Thymus (tissue), 11 donors: ENCODE measurements around the gene PCCA. TPM values are rescaled to one million over a fixed set of nuclear protein-coding genes. Genes with fewer than 3 reads are reported as not detected.

Source experiments
- DNase-seq, 9 donors: peaks; one replicate each; pipeline ENCODE4 v3.0.0-alpha.2; 2013; ENCODE audit warnings: low spot score in 9 of 9, low read depth in 6 of 9, missing footprints in 1 of 9
- H3K27ac ChIP-seq, 2 donors: one replicate each; pipeline ENCODE4 v1.5.1; 2013; ENCODE audit warnings: control low read depth in 1 of 2, low read depth in 1 of 2, low read length in 1 of 2, mild to moderate bottlenecking in 1 of 2, moderate library complexity in 1 of 2
- H3K27me3 ChIP-seq, 2 donors: one replicate each; pipeline ENCODE4 v1.5.1; 2013; ENCODE audit warnings: low read length in 1 of 2; ENCODE audit not compliant: control insufficient read depth in 2 of 2, insufficient read depth in 1 of 2
- H3K36me3 ChIP-seq, 2 donors: one replicate each; pipeline ENCODE4 v1.5.1; 2013; ENCODE audit warnings: low read length in 1 of 2, mild to moderate bottlenecking in 1 of 2, moderate library complexity in 1 of 2; ENCODE audit not compliant: control insufficient read depth in 2 of 2, insufficient read depth in 2 of 2
- H3K4me1 ChIP-seq, 2 donors: one replicate each; pipeline ENCODE4 v1.5.1; 2013; ENCODE audit warnings: low read length in 2 of 2; ENCODE audit not compliant: control insufficient read depth in 2 of 2, insufficient read depth in 2 of 2
- H3K4me3 ChIP-seq, 2 donors: one replicate each; pipeline ENCODE4 v1.5.1; 2013; ENCODE audit warnings: low read length in 2 of 2, control low read depth in 1 of 2, mild to moderate bottlenecking in 1 of 2
- H3K9me3 ChIP-seq, 2 donors: one replicate each; pipeline ENCODE4 v1.5.1; 2013; ENCODE audit warnings: low read length in 1 of 2, mild to moderate bottlenecking in 1 of 2; ENCODE audit not compliant: control insufficient read depth in 2 of 2, insufficient read depth in 1 of 2
- WGBS: extraction: QIAGEN DNeasy Blood & Tissue Kit; methylation state at CpG from one replicate; pipeline ENCODE4 v1.1.7; 2013; 5-methylcytosine and 5-hydroxymethylcytosine counted together
- polyA plus RNA-seq: library from polyadenylated mRNA; stranded (reverse); fragments of 200-250 nt; gene quantifications from one replicate; pipeline ENCODE4 v1.2.3, GENCODE V29; 2013
- total RNA-seq: library from RNA; stranded (reverse); fragments of 120-200 nt; gene quantifications from one replicate; pipeline ENCODE4 v1.2.4, GENCODE V29; 2013
- donor health status: healthy.

Gene PCCA
- total and polyA plus RNA-seq, 2 donors = 17.9 to 18.2 TPM

DNA sequence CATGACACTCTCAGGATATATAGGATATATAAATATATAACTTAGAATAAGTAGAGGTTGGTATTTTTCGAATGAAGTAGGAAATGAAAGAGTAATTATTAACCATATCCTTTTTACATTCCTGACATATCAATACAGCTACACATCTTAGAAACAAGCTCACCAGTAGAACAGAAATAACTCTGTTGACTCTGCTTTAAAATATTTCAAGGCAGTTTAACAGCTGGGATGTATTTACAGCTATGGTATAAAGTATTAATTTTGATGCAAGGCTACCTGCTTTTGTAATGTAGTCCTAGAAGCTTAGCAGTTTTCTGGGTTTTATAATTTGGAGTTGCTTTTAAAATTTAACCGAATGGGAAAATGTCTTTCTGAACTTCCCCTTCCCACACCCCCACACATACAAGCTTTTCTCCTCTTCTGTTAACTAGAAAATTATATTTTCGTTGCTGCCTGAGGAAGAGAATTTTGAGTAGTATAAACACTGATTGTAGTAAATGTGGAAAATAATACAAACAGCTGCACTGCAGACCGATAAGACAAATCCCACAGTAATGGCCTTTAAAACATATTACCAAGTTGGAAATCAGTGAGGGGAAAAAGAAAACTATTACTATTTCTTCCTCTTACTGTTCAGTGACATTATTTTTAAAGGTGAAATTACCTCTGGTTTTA is 352.0 kb downstream of the PCCA start:
- no peak for DNase-seq
- 89% methylated on average over 4 of the region's 4 CpGs for WGBS
- no peak overlapping the region for H3K4me3 ChIP-seq

DNA sequence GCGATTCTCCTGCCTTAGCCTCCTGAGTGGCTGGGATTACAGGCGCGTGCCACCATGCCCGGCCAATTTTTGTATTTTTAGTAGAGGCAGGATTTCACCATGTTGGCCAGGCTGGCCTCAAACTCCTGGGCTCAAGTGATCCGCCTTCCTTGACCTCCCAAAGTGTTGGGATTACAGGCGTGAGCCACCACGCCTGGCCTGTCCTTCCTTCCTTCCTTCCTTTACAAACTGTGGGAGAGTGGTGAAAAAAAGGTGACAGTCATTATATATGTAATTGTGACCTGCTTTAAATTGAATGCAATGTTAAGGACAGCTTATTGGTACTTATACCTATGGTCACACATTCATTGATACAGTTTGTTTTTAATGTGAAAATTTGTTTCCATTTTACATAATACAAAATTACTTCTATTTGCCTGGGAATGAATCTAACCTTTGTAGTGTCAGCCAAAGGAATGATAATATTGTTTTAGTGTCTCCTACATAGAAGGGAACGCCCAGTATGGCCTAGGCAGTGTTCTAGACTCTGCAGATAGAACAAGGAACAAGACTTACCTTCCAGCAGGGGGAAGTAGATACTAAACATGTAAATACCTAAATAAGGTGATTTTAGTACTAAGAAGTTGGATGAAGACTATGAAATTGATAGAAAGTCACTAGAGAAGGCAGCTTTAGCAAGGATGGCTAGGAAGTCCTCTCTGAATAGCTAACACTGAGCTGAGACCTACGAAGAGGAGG is 353.4 kb downstream of the PCCA start:
- no peaks in the 10 kb centered on the region for H3K36me3 ChIP-seq
- no peak overlapping the region for H3K27ac ChIP-seq
- WGBS = 96% methylated on average over 9 of the region's 9 CpGs

More for the DNA sequence above, 352.0 kb downstream of the PCCA start:
- Histone ChIP-seq H3K36me3 (no peaks in the 10 kb centered on the region), H3K27ac (no peak overlapping the region), H3K4me1 (no peaks in the 10 kb centered on the region), H3K27me3 (no peaks in the 10 kb centered on the region), H3K9me3 (no peaks in the 10 kb centered on the region)

DNA sequence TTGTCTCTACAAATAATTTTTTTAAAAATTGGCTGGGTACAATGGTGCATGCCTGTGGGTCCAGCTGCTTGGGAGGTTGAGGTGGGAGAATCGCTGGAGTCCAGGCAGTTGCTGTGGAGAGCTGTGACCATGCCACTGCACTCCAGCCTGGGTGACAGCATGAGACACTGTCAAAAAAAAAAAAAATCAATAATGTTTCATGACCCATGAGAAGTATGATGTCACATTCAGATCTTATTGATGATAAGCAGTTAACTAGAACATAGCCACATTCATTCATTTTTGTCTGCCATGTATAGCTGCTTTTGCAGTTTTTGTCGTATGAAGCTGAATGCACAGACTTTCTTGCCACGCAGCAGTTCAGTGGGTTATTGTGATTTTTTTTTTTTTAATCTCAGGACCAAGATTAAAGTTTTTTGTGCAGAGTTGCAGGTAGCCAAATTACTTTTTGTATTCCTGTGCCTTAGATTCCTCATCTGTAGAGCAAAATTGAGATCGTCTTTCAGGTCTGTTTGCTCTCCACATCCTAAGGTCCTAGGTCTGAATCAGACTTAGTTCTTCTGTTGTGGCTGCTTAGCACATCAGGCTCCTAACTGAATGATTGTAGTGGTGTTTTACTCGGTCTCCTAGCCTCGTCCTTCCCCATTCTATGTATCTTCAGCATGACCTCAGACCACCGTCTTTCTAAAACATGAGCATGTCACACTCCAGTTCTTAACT is 354.5 kb downstream of the PCCA start:
- no peak for DNase-seq
- H3K4me1 ChIP-seq = no peaks in the 10 kb centered on the region
- WGBS = 97% methylated on average over 7 of the region's 7 CpGs
- no peaks in the 10 kb centered on the region for H3K27me3 ChIP-seq
- H3K9me3 ChIP-seq = no peaks in the 10 kb centered on the region
- H3K4me3 ChIP-seq = no peak overlapping the region
- H3K36me3 ChIP-seq = no peaks in the 10 kb centered on the region
- no peak overlapping the region for H3K27ac ChIP-seq

More for the DNA sequence above, 353.4 kb downstream of the PCCA start:
- Histone ChIP-seq H3K9me3 (no peaks in the 10 kb centered on the region), H3K27me3 (no peaks in the 10 kb centered on the region), H3K4me3 (no peak overlapping the region), H3K4me1 (no peaks in the 10 kb centered on the region)
- no peak for DNase-seq

DNA sequence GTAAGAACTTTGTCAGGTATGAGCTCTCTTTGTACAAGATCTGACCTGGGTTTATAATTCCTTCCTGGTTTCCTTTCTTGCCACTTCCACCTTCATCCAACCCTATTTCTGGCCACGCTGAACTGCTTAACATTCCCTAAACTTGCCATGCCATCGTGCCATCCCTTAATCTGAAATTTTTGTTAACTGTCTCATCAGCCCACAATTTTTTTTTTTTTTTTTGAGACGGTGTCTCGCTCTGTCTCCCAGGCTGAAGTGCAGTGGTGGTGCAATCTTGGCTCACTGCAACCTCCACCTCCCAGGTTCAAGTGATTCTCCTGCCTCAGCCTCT is 355.1 kb downstream of the PCCA start:
- Histone ChIP-seq H3K27me3 (no peaks in the 10 kb centered on the region), H3K9me3 (no peaks in the 10 kb centered on the region), H3K36me3 (no peaks in the 10 kb centered on the region), H3K27ac (no peak overlapping the region), H3K4me3 (no peak overlapping the region), H3K4me1 (no peaks in the 10 kb centered on the region)
- WGBS = 94% methylated on average over 4 of the region's 4 CpGs
- DNase-seq = no peak

DNA sequence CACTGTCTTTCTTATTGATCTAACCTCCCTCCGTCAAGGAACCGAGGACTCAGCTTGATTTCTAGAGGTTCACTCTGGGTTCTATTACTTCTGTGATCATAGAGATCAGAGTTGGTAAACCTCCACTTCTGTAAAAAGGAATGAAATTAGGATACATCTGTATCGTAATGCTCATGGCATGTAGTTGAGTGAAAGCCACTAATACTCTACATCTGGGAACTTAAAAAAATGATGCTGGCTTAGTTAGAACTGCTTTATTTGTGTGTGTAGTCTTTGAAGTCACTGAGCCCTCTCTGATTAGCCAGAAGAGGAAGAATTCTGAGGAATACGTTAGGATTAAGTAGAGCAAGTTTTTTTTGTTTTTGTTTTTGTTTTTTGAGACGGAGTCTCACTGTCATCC is 358.9 kb downstream of the PCCA start:
- Histone ChIP-seq H3K4me1 (no peaks in the 10 kb centered on the region), H3K27ac (no peak overlapping the region), H3K4me3 (no peak overlapping the region), H3K9me3 (no peaks in the 10 kb centered on the region), H3K27me3 (no peaks in the 10 kb centered on the region), H3K36me3 (no peaks in the 10 kb centered on the region)
- no peak for DNase-seq
- WGBS = 98% methylated on average over 5 of the region's 5 CpGs

DNA sequence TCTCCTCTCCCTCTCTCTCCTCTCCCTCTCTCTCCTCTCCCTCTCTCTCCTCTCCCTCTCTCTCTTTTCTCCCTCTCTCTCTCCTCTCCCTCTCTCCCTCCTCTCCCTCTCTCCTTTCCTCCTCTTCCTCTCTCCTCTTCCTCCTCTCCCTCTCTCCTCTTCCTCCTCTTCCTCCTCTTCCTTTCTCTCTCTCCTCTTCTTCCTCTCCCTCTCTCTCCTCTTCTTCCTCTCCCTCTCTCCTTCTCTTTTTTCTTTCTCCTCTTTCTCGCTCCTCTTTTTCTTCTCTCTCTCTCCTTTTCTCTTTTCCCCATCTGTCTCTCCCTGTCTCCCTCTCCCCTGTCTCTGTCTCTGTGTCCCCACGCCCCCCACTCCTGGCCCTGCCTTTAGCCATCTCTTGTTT is 363.0 kb downstream of the PCCA start:
- no peaks in the 10 kb centered on the region for H3K9me3 ChIP-seq
- no peak overlapping the region for H3K4me3 ChIP-seq
- no peak overlapping the region for H3K27ac ChIP-seq
- no peaks in the 10 kb centered on the region for H3K27me3 ChIP-seq
- no peaks in the 10 kb centered on the region for H3K4me1 ChIP-seq
- H3K36me3 ChIP-seq = no peaks in the 10 kb centered on the region
- DNase-seq = no peak
- over 99% methylated on average over 2 of the region's 2 CpGs for WGBS

DNA sequence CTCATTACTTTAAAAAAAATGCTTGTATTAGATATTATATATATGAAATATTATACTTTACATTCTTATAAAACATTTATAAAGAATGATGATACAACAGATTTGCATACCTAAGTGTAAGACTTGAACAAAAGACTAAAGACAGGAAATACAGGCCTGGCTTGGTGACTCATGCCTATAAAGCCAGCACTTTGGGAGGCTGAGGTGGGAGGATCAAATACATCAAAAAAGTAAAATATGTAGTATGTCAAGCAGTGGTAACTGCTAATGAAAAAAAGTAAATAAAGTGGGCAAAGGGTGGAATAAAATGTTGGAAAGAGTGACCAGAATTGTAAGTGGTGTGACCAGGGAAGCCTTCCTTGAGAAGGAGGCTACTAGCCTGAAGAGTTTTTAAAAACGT is 366.0 kb downstream of the PCCA start:
- no peak for DNase-seq
- Histone ChIP-seq H3K9me3 (peaks cover 1 to 4% of the 10 kb centered on the region in 2 donors), H3K4me3 (no peak overlapping the region), H3K4me1 (no peaks in the 10 kb centered on the region), H3K27me3 (no peaks in the 10 kb centered on the region), H3K36me3 (no peaks in the 10 kb centered on the region), H3K27ac (no peak overlapping the region)
- WGBS = 95% methylated on average over 1 of the region's 1 CpG

DNA sequence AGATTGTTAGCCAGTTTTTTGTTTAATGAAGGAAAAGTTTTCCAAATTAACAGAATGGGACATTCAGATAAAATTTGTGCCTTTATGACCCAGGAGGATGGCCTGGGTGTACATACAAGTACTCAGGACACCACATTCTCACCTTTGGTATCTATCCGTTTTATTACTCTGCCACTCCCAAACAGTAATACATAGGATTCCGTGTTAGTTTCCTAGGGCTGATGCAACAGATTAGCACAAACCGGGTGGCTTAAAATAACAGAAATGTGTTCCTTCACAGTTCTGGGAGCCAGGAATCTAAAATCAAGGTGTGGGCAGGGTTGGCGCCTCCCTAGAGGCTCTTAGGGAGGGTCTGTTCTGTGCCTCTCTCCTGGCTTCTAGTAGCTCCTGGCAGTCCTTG is 369.8 kb downstream of the PCCA start:
- H3K27ac ChIP-seq = no peak overlapping the region
- H3K4me3 ChIP-seq = no peak overlapping the region
- 95% methylated on average over 4 of the region's 4 CpGs for WGBS
- peaks cover 0 to 3% of the 10 kb centered on the region in 2 donors for H3K4me1 ChIP-seq
- peaks cover 1 to 4% of the 10 kb centered on the region in 2 donors for H3K9me3 ChIP-seq
- no peaks in the 10 kb centered on the region for H3K36me3 ChIP-seq
- H3K27me3 ChIP-seq = no peaks in the 10 kb centered on the region
- DNase-seq = no peak

DNA sequence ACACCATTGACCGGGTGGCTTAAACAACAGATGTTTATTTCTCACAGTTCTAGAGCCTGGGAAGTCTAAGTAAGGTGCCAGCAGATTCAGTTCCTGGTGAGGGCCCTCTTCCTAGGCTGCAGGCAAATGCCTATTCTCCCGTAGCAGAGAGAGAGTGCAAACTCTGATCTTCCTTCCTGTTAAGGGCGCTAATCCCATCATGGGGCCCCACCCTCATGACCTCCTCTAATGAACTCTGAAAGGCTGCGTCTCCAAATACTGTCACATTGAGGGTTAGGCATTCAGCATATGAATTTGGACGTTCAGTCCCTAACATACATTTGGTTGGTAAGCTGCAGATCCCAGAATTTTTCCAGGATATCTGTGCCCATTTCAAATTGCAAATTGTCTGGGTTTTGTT is 370.9 kb downstream of the PCCA start:
- 97% methylated on average over 5 of the region's 5 CpGs for WGBS
- Histone ChIP-seq H3K27ac (no peak overlapping the region), H3K36me3 (no peaks in the 10 kb centered on the region), H3K27me3 (no peaks in the 10 kb centered on the region), H3K4me3 (no peak overlapping the region), H3K4me1 (peaks cover 0 to 3% of the 10 kb centered on the region in 2 donors), H3K9me3 (peaks cover 1 to 4% of the 10 kb centered on the region in 2 donors)
- DNase-seq = no peak
